Activated CD4-positive, alpha-beta T cell treated with anti-CD3 and anti-CD28 coated beads, Interleukin-2, amount 50 U/mL, for 16 hours (primary cell): Measurements from ENCODE around the gene NONO.
"Not testable (repeated sequence)": the region's sequence is repeated elsewhere in the genome, so short reads cannot be mapped to it uniquely, and the experiment has no call there.

Experiments
- DNase-seq: peaks from one replicate; pipeline ENCODE4 v3.0.0-alpha.2; 2020

The NONO gene

GRCh38 chrX:71283403-71284143, at the start of gene NONO:
Gene NONO, plus strand, starts transcription at chrX:71283635. Its CDS starts 7,003 bp downstream, at chrX:71290638.
- peak; percentile 96 for DNase-seq

GRCh38 chrX:71235482-71235881, 48.0 kb upstream of the NONO start:
- DNase-seq: no peak

GRCh38 chrX:71236836-71237235, 46.6 kb upstream of the NONO start:
- no peak for DNase-seq

- DNase-seq: no peak
Measured at GRCh38 chrX:71239781-71240180, 43.7 kb upstream of the NONO start.

- no peak for DNase-seq
Measured at GRCh38 chrX:71241301-71241700, 42.1 kb upstream of the NONO start.

- no peak for DNase-seq
Measured at GRCh38 chrX:71244359-71245128, 38.9 kb upstream of the NONO start.

- DNase-seq: no peak
Measured at GRCh38 chrX:71245159-71245558, 38.3 kb upstream of the NONO start.

GRCh38 chrX:71250841-71251240, 32.6 kb upstream of the NONO start:
- no peak for DNase-seq

- peak; percentile 39 for DNase-seq
Measured at GRCh38 chrX:71251466-71251973, 31.9 kb upstream of the NONO start.

- no peak for DNase-seq
Measured at GRCh38 chrX:71252221-71252620, 31.2 kb upstream of the NONO start.

GRCh38 chrX:71253253-71254091, 30.0 kb upstream of the NONO start:
- peak; percentile 41 for DNase-seq

- DNase-seq: peak; percentile 82
Measured at GRCh38 chrX:71254092-71254963, 29.1 kb upstream of the NONO start, which contains the start of gene ZMYM3. Gene ZMYM3, minus strand, starts transcription at chrX:71254140. Its CDS starts 885 bp downstream, at chrX:71253255.

GRCh38 chrX:71256051-71256450, 27.4 kb upstream of the NONO start:
- no peak for DNase-seq

GRCh38 chrX:71256856-71257255, 26.6 kb upstream of the NONO start:
- no peak for DNase-seq

GRCh38 chrX:71268624-71269023, 14.8 kb upstream of the NONO start:
- DNase-seq: not testable (repeated sequence)

- no peak for DNase-seq
Measured at GRCh38 chrX:71269801-71270395, 13.5 kb upstream of the NONO start.

GRCh38 chrX:71272313-71272712, 11.1 kb upstream of the NONO start:
- not testable (repeated sequence) for DNase-seq

- DNase-seq: not testable (repeated sequence)
Measured at GRCh38 chrX:71281300-71281699, 2.1 kb upstream of the NONO start.

- peak; percentile 61 for DNase-seq
Measured at GRCh38 chrX:71282514-71283402, 677 bp upstream of the NONO start.

GRCh38 chrX:71285929-71286328, 2.5 kb downstream of the NONO start:
- DNase-seq: no peak
